ENCODE results near the gene SEMA6A. TPM values are rescaled to one million over a fixed set of nuclear protein-coding genes. Genes with fewer than 3 reads are reported as not detected.

SEMA6A gene, protein sequence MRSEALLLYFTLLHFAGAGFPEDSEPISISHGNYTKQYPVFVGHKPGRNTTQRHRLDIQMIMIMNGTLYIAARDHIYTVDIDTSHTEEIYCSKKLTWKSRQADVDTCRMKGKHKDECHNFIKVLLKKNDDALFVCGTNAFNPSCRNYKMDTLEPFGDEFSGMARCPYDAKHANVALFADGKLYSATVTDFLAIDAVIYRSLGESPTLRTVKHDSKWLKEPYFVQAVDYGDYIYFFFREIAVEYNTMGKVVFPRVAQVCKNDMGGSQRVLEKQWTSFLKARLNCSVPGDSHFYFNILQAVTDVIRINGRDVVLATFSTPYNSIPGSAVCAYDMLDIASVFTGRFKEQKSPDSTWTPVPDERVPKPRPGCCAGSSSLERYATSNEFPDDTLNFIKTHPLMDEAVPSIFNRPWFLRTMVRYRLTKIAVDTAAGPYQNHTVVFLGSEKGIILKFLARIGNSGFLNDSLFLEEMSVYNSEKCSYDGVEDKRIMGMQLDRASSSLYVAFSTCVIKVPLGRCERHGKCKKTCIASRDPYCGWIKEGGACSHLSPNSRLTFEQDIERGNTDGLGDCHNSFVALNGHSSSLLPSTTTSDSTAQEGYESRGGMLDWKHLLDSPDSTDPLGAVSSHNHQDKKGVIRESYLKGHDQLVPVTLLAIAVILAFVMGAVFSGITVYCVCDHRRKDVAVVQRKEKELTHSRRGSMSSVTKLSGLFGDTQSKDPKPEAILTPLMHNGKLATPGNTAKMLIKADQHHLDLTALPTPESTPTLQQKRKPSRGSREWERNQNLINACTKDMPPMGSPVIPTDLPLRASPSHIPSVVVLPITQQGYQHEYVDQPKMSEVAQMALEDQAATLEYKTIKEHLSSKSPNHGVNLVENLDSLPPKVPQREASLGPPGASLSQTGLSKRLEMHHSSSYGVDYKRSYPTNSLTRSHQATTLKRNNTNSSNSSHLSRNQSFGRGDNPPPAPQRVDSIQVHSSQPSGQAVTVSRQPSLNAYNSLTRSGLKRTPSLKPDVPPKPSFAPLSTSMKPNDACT
- 74.9 TPM for polyA plus RNA-seq (2013, experiment 1 of 4)
- polyA plus RNA-seq (2013, experiment 2 of 4): 74.8 TPM
- 45.0 TPM for polyA plus RNA-seq (2013, experiment 3 of 4)
- 45.7 TPM for polyA plus RNA-seq (2013, experiment 4 of 4)

DNA sequence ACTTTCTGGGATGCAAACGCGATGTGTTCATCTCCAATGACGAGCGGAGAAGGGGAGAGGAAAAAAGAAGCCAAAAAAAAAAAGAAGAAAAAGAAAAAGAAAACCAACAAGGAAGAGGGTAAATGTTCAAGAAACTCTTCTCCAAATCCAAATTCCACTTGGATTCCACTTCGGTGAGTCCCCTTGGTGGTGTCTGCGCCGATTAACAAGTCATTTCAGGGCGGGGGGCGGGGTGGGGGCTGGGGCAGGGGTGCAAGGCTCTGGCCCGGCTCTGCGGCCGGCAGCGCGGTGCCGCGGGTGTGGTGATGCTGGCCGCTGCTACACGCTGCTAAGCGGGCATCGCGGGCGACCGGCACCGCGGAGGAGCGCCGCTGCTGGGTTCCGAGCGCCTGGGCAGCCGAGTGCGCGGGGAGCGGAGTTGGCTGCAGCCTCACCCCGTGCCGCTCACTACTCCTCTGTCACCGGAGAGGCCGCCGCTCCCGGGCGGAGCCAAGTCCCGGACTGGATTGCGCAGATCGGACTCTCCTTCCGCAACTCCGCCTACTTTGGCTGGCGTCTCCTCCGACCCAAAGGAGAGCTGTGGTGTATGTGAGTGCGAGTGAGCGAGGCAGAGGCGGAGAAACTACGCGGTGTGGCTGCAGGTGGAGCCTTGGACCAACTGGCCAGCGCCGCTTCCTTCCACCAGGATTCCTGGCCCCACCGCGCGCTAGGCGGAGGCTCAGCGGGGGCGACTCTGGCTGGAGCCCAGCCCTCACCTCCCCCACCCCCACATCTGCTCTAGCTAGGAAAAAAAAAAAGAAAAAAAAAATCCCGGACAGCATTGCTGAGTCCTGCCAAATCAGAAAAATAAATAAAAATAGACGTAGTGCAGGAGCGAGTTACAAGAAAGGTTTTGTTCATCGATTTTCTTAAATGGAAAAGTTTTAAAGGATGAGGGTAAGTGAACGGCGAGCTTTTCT lies at the start of gene SEMA6A:
SEMA6A (minus strand) TSS at position 457 of the 959 bp plus-strand sequence. CDS start 69,879 bp downstream, outside the sequence.
- 0% methylated on average over 66 of the region's 66 CpGs for WGBS, 2 experiments
- peaks cover 15% of the 10 kb centered on the region for H3K4me1 ChIP-seq (ENCODE audit: control insufficient read depth, insufficient read depth, low read length)

DNA sequence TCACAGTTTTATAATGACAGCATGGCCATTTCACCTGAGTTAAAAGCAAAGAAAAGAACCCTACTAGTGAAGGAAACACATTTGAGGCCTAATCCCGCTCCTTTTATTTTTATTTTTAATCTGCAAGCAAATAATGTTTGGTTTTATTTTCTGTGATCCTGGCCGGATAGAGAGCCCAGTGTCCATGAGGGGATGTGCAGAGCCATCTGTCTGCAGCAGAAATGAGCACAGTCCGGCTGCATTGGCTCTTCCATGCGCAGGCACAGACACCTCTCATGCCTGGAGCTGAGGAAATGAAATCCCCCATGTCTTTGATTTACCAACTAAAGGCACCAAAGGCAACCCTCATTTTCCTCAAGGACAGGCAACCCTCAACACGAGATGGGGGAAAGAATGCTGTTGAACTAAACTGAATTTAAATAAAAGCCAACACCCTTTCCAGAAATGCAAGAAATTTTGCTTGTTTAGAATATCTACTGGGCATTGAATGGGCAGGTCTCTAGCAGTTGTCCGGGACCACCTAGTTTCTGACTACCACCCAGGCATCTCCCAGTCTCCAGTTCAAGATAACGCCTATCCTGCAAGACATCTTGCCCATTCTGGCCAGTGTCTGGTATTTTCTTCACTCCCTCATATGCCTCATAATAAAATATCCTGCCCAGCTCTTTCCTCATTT lies 47.9 kb upstream of the SEMA6A start:
- no peaks in the 10 kb centered on the region for H3K36me3 ChIP-seq (ENCODE audit: control insufficient read depth, insufficient read depth, low read length)
- peaks cover 7% of the 10 kb centered on the region for H3K4me1 ChIP-seq (ENCODE audit: control insufficient read depth, insufficient read depth, low read length)
- H3K27me3 ChIP-seq (ENCODE audit: control insufficient read depth, insufficient read depth, low read length, poor library complexity, severe bottlenecking): no peaks in the 10 kb centered on the region
- WGBS, 2 experiments: 94 to 97% methylated on average over 7 of the region's 7 CpGs
- no peak overlapping the region for H3K4me3 ChIP-seq (ENCODE audit: insufficient read depth, low read depth, low read length)
- no peaks in the 10 kb centered on the region for H3K9me3 ChIP-seq (ENCODE audit: control insufficient read depth, low read length)
- H3K27ac ChIP-seq (ENCODE audit: insufficient read depth, low read depth, low read length, poor library complexity, severe bottlenecking): no peak overlapping the region

More for the DNA sequence above, at the start of gene SEMA6A:
- Histone ChIP-seq H3K27me3 (ENCODE audit: control insufficient read depth, insufficient read depth, low read length, poor library complexity, severe bottlenecking) (no peaks in the 10 kb centered on the region), H3K36me3 (ENCODE audit: control insufficient read depth, insufficient read depth, low read length) (no peaks in the 10 kb centered on the region), H3K27ac (ENCODE audit: insufficient read depth, low read depth, low read length, poor library complexity, severe bottlenecking) (peak within 1 kb of the TSS; percentile 56), H3K9me3 (ENCODE audit: control insufficient read depth, low read length) (no peaks in the 10 kb centered on the region), H3K4me3 (ENCODE audit: insufficient read depth, low read depth, low read length) (peak within 1 kb of the TSS; percentile 71)

DNA sequence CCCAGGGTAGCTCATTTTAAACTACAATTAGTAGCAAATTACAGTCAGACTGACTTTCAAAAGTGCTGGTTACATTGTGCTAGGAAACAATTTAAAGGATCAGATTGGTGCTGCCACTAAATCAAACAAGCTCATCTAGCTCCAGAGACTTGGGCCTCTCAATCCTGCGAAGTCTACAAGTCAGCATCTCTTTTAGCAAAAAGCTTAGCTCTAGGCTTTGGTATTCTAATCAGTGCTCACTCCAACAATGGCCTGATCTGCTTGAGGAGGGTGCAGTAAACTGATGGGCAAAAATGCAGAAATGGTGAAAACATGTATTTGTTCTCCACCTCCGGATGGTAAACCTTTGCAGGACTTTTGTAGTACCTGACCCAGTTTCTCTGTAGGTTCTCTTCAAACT lies 47.0 kb upstream of the SEMA6A start:
- Histone ChIP-seq H3K4me1 (ENCODE audit: control insufficient read depth, insufficient read depth, low read length) (peaks cover 7% of the 10 kb centered on the region), H3K9me3 (ENCODE audit: control insufficient read depth, low read length) (no peaks in the 10 kb centered on the region), H3K27ac (ENCODE audit: insufficient read depth, low read depth, low read length, poor library complexity, severe bottlenecking) (no peak overlapping the region), H3K36me3 (ENCODE audit: control insufficient read depth, insufficient read depth, low read length) (no peaks in the 10 kb centered on the region), H3K27me3 (ENCODE audit: control insufficient read depth, insufficient read depth, low read length, poor library complexity, severe bottlenecking) (no peaks in the 10 kb centered on the region), H3K4me3 (ENCODE audit: insufficient read depth, low read depth, low read length) (no peak overlapping the region)
- 73 to 76% methylated on average over 2 of the region's 2 CpGs for WGBS, 2 experiments

DNA sequence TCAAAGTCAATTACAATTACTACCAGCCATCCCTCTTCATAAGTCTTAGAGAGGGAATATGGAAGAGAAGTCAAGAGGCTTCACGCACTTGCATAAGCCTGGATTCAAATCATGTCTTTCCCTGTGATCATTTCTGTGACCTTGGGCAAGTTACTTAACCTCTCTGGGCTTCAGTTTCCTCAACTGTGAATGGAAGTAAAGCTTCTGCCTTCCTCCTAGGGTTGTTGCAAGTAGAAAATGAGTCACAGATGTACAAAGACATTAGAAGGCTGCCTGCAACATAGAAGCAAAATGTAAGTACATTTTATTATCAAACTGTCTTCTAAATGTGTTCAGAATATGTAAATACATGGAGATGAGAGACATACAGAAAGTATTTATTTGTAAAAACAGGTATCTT lies 42.3 kb upstream of the SEMA6A start:
- Histone ChIP-seq H3K27ac (ENCODE audit: insufficient read depth, low read depth, low read length, poor library complexity, severe bottlenecking) (no peak overlapping the region), H3K4me3 (ENCODE audit: insufficient read depth, low read depth, low read length) (no peak overlapping the region), H3K4me1 (ENCODE audit: control insufficient read depth, insufficient read depth, low read length) (peaks cover 5% of the 10 kb centered on the region), H3K27me3 (ENCODE audit: control insufficient read depth, insufficient read depth, low read length, poor library complexity, severe bottlenecking) (no peaks in the 10 kb centered on the region), H3K9me3 (ENCODE audit: control insufficient read depth, low read length) (no peaks in the 10 kb centered on the region), H3K36me3 (ENCODE audit: control insufficient read depth, insufficient read depth, low read length) (no peaks in the 10 kb centered on the region)
- WGBS, 2 experiments: 97 to 100% methylated on average over 1 of the region's 1 CpG

DNA sequence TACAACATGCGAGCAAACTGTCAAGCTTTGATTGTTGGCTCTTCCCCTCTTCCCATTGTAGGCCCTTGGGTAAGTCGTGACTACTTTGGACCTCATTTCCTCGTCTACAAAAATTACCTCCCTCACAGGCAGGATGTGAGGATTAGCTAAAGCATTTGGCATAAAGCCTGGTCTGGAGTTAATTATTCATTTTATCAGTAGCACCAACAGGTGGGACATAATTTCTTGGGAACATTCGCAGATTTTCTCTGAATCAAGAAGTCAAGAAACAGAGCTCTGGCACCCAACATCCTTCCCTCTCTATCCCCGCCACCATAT lies 39.9 kb upstream of the SEMA6A start:
- WGBS, 2 experiments: 90 to 95% methylated on average over 4 of the region's 5 CpGs
- no peak overlapping the region for H3K4me3 ChIP-seq (ENCODE audit: insufficient read depth, low read depth, low read length)
- no peaks in the 10 kb centered on the region for H3K27me3 ChIP-seq (ENCODE audit: control insufficient read depth, insufficient read depth, low read length, poor library complexity, severe bottlenecking)
- no peaks in the 10 kb centered on the region for H3K36me3 ChIP-seq (ENCODE audit: control insufficient read depth, insufficient read depth, low read length)
- no peaks in the 10 kb centered on the region for H3K9me3 ChIP-seq (ENCODE audit: control insufficient read depth, low read length)
- no peaks in the 10 kb centered on the region for H3K4me1 ChIP-seq (ENCODE audit: control insufficient read depth, insufficient read depth, low read length)
- no peak overlapping the region for H3K27ac ChIP-seq (ENCODE audit: insufficient read depth, low read depth, low read length, poor library complexity, severe bottlenecking)

DNA sequence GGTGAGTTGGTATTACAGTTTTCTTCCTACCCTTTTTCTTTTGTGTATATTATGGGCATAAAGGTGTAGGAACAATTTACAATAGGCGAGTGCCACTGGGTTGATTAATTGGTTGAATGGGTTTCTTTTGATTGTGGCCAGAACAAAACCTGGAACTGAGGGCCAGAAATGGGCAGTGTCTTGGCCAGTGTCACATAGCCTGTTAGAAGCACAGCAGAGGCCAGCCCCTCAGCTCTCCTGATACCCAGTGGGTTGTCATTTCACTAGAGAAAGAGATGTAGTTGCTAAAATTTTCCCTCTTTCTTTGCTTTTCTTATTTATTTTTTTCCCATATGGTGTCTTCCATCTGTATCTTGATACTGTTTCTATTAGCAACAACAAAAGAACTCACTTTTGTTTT lies 38.8 kb upstream of the SEMA6A start:
- Histone ChIP-seq H3K4me1 (ENCODE audit: control insufficient read depth, insufficient read depth, low read length) (no peaks in the 10 kb centered on the region), H3K36me3 (ENCODE audit: control insufficient read depth, insufficient read depth, low read length) (no peaks in the 10 kb centered on the region), H3K27me3 (ENCODE audit: control insufficient read depth, insufficient read depth, low read length, poor library complexity, severe bottlenecking) (no peaks in the 10 kb centered on the region), H3K27ac (ENCODE audit: insufficient read depth, low read depth, low read length, poor library complexity, severe bottlenecking) (no peak overlapping the region), H3K4me3 (ENCODE audit: insufficient read depth, low read depth, low read length) (no peak overlapping the region), H3K9me3 (ENCODE audit: control insufficient read depth, low read length) (no peaks in the 10 kb centered on the region)
- 91 to 100% methylated on average over 1 of the region's 1 CpG for WGBS, 2 experiments

DNA sequence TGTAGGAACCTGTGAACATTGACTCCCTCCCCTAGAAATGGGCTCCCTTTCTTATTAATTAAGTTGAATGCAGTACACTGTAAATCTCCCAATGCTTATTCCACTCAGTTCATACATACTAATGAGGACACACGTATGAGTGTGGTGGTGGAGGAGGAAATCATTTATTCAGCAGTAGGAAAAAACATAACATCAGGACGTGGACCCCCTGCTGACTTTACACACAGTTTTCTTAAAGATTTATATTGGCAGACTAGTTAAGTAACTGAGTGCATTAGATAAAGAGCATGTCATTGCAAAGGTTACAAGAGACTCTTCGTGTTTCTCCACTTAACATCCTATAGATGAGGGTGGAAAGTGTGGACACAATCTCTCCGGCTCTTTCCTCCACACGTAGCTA lies 37.8 kb upstream of the SEMA6A start:
- Histone ChIP-seq H3K4me1 (ENCODE audit: control insufficient read depth, insufficient read depth, low read length) (no peaks in the 10 kb centered on the region), H3K27ac (ENCODE audit: insufficient read depth, low read depth, low read length, poor library complexity, severe bottlenecking) (no peak overlapping the region), H3K27me3 (ENCODE audit: control insufficient read depth, insufficient read depth, low read length, poor library complexity, severe bottlenecking) (no peaks in the 10 kb centered on the region), H3K4me3 (ENCODE audit: insufficient read depth, low read depth, low read length) (no peak overlapping the region), H3K9me3 (ENCODE audit: control insufficient read depth, low read length) (no peaks in the 10 kb centered on the region), H3K36me3 (ENCODE audit: control insufficient read depth, insufficient read depth, low read length) (no peaks in the 10 kb centered on the region)
- 85 to 89% methylated on average over 3 to 4 of the region's 5 CpGs for WGBS, 2 experiments

DNA sequence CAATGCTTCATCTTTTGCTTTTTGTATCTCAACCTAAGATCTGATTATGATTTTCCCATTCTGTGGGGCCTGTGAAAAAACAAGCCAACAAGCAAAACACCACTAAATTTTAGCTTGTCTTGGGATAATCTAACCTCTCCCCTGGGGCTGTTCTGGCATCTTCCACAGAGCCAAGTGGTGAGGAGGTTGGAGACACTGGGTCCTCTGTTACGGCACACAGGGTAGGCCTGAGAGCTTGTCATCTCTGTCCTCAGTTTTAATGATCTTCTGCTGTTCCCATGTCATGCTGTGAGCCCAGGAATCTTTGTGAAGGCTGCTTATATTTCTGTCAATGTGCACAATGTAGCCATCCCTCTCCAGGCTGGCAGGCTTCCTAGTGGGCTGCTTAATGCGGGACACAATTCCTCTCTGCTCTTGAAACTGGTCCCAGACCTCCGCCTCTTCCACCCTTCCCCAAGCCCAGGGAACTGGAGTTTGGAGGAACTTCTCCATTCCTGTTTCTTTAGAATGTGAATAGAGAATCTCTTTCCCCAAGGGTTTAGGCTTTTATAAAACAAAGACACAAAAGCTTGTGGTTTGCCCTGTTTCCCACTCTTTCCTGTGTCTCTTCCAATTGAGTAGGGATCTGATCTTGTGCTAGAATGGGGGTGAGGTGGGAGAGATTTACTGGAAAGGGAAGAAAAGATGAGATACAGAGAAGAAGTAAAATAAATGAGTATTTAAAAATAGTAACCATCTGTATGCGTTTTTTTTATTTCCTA lies 30.9 kb upstream of the SEMA6A start:
- H3K27me3 ChIP-seq (ENCODE audit: control insufficient read depth, insufficient read depth, low read length, poor library complexity, severe bottlenecking): no peaks in the 10 kb centered on the region
- WGBS, 2 experiments: 69 to 89% methylated on average over 3 to 4 of the region's 4 CpGs
- H3K4me1 ChIP-seq (ENCODE audit: control insufficient read depth, insufficient read depth, low read length): peaks cover 4% of the 10 kb centered on the region
- peak overlapping the region; percentile 16 for H3K27ac ChIP-seq (ENCODE audit: insufficient read depth, low read depth, low read length, poor library complexity, severe bottlenecking)
- H3K36me3 ChIP-seq (ENCODE audit: control insufficient read depth, insufficient read depth, low read length): no peaks in the 10 kb centered on the region
- no peak overlapping the region for H3K4me3 ChIP-seq (ENCODE audit: insufficient read depth, low read depth, low read length)
- H3K9me3 ChIP-seq (ENCODE audit: control insufficient read depth, low read length): no peaks in the 10 kb centered on the region
